Stomach (tissue), 9 donors: Measurements from ENCODE around the gene CAAP1. TPM values are rescaled to one million over a fixed set of nuclear protein-coding genes. Genes with fewer than 3 reads are reported as not detected.

Source experiments
- DNase-seq, 2 donors: peaks; one replicate each; pipeline versions ENCODE4 v3.0.0 to v3.0.0-alpha.2; 2013 to 2019
- H3K27ac ChIP-seq, 5 donors: fragments of 200-600 bp in 4 of 5; sonication (generic) in 4 of 5; one replicate each; pipeline ENCODE4 v1.5.1; 2013 to 2019; ENCODE audit warnings: mild to moderate bottlenecking in 1 of 5, moderate library complexity in 1 of 5
- H3K27me3 ChIP-seq, 3 donors: fragments of 200-600 bp; sonication (generic); one replicate each; pipeline ENCODE4 v1.5.1; 2017 to 2019; ENCODE audit warnings: mixed run types in 1 of 3
- H3K36me3 ChIP-seq, 4 donors: fragments of 200-600 bp; sonication (generic); 1 replicate in 3 of 4; 2 replicates in 1 of 4; pipeline ENCODE4 v1.5.1; 2016 to 2019
- H3K4me1 ChIP-seq, 4 donors: fragments of 200-600 bp; sonication (generic); one replicate each; pipeline ENCODE4 v1.5.1; 2016 to 2019
- H3K4me3 ChIP-seq, 4 donors: fragments of 200-600 bp; sonication (generic) in 3 of 4; one replicate each; pipeline ENCODE4 v1.5.1; 2016 to 2019; ENCODE audit warnings: mild to moderate bottlenecking in 1 of 4
- H3K9me3 ChIP-seq, 4 donors: fragments of 200-600 bp; sonication (generic); one replicate each; pipeline ENCODE4 v1.5.1; 2016 to 2019
- EP300 ChIP-seq: sonication (generic); formaldehyde crosslinking; IDR thresholded peaks from one replicate; pipeline ENCODE4 v1.6.1; 2017; ENCODE audit warnings: antibody characterized with exemption
- POLR2A ChIP-seq, 4 donors: fragments of 450-650 bp; IDR thresholded peaks; one replicate each; pipeline ENCODE4 v1.6.1; 2016; ENCODE audit warnings: antibody characterized with exemption in 4 of 4, control low read depth in 2 of 4, mild to moderate bottlenecking in 1 of 4, moderate library complexity in 1 of 4
- POLR2AphosphoS5 ChIP-seq, 3 donors: sonication (generic); formaldehyde crosslinking; IDR thresholded peaks; one replicate each; pipeline ENCODE4 v1.6.1; 2016; ENCODE audit warnings: antibody characterized with exemption in 3 of 3
- WGBS, 5 donors: extraction: QIAGEN DNeasy Blood & Tissue Kit in 3 of 5; methylation state at CpG; one replicate each; pipeline versions ENCODE4 v1.1.5 to v1.1.7; 2013 to 2018; 5-methylcytosine and 5-hydroxymethylcytosine counted together
- intact Hi-C: fragments of 100-400 bp; cut with DNase I; formaldehyde crosslinking; loops from one replicate; pipeline ENCODE4 v1.15.1; 2023; ENCODE audit warnings: low total_unique reads
- polyA plus RNA-seq, 3 donors: library from polyadenylated mRNA; stranded (reverse); fragments of 200-250 nt; gene quantifications; one replicate each; pipeline ENCODE4 v1.2.3, GENCODE V29; 2013
- total RNA-seq, 5 donors: library from RNA; depleted of rRNA; stranded (reverse); fragments of >200 nt; gene quantifications; one replicate each; pipeline versions ENCODE4 v1.1.0 to v1.2.3, GENCODE V29; 2014 to 2016
- TF ChIP-seq, protein P1 (sequence below), 7 experiments: fragments of 450-650 bp in 4 of 7; fragments of 200-600 bp in 3 of 7; sonication (generic) in 3 of 7; IDR thresholded peaks; one replicate each; pipeline ENCODE4 v1.5.1; 2016 to 2019; ENCODE audit warnings: antibody characterized with exemption in 7 of 7, control low read depth in 2 of 7, mild to moderate bottlenecking in 1 of 7
- donor health status: healthy with polysubstance abuse.
- donor health status: Bipolar disorder and iron deficiency.
- donor health status: healthy.

Gene CAAP1
- total and polyA plus RNA-seq, 8 donors: 8.7 to 58.9 (median 20.6) TPM

DNA sequence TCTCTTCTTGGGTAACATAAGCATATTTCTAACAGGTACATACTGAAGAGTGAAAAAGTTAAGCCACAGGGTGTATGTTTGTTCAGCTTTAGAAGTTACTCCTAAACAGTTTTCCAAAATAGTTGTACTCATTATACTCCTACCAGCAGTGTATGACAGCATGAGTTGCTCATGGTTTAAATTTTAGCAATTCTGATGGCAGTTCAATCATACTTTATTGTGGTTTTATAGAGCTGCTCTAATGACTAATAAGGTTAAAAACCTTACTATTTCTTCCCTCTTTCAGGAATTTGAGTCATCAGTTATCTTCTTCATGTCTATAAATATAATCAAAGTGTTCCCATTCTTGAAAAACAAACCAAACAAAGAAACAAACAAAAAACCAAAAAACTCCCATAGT is 81.5 kb downstream of the CAAP1 start:
- intact Hi-C loops: no loop called here
- DNase-seq: no peak
- TF ChIP-seq, protein P1, sequence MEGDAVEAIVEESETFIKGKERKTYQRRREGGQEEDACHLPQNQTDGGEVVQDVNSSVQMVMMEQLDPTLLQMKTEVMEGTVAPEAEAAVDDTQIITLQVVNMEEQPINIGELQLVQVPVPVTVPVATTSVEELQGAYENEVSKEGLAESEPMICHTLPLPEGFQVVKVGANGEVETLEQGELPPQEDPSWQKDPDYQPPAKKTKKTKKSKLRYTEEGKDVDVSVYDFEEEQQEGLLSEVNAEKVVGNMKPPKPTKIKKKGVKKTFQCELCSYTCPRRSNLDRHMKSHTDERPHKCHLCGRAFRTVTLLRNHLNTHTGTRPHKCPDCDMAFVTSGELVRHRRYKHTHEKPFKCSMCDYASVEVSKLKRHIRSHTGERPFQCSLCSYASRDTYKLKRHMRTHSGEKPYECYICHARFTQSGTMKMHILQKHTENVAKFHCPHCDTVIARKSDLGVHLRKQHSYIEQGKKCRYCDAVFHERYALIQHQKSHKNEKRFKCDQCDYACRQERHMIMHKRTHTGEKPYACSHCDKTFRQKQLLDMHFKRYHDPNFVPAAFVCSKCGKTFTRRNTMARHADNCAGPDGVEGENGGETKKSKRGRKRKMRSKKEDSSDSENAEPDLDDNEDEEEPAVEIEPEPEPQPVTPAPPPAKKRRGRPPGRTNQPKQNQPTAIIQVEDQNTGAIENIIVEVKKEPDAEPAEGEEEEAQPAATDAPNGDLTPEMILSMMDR (IDR thresholded peaks at IDR 0.05): no peak
- no peak for TF ChIP-seq POLR2AphosphoS5 (IDR thresholded peaks at IDR 0.05)
- no peak for TF ChIP-seq POLR2A (IDR thresholded peaks at IDR 0.05)
- no peak for TF ChIP-seq EP300
- Histone ChIP-seq H3K36me3 (no peaks in the 10 kb centered on the region), H3K27me3 (no peaks in the 10 kb centered on the region), H3K4me1 (no peaks in the 10 kb centered on the region), H3K9me3 (no peaks in the 10 kb centered on the region), H3K27ac (no peak overlapping the region), H3K4me3 (no peak overlapping the region)

- 70 to 85% (median 83%) methylated on average over 1 of the region's 1 CpG for WGBS, 5 donors
- no peaks in the 10 kb centered on the region for H3K9me3 ChIP-seq
- H3K36me3 ChIP-seq: no peaks in the 10 kb centered on the region
- H3K27me3 ChIP-seq: no peaks in the 10 kb centered on the region
- no peaks in the 10 kb centered on the region for H3K4me1 ChIP-seq
- intact Hi-C loops: no loop called here
- no peak for DNase-seq
- no peak overlapping the region for H3K27ac ChIP-seq
- TF ChIP-seq POLR2AphosphoS5 (IDR thresholded peaks at IDR 0.05) (no peak), EP300 (no peak), POLR2A (IDR thresholded peaks at IDR 0.05) (no peak)
- TF ChIP-seq, protein P1 (IDR thresholded peaks at IDR 0.05): no peak
- H3K4me3 ChIP-seq: no peak overlapping the region
Measured at GRCh38 chr9:26809795-26810194, 82.8 kb downstream of the CAAP1 start.

DNA sequence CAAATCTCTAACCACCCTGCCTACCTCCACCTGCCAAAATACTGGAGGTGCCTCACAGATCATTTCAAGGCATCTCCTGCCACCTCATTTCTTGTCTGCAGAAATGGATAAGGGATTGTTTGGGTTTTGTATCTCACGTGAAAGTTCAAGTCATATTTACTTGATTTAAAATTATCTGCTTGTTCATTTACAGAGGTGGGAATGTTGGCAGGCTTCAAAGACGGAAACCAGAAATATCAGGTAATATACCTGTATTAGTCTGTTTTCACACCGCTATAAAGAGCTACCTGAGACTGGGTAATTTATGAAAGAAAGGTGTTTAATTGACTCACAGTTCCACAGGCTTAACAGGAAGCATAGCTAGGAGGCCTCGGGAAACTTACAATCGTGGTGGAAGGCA is 85.4 kb downstream of the CAAP1 start:
- Histone ChIP-seq H3K9me3 (no peaks in the 10 kb centered on the region), H3K27me3 (no peaks in the 10 kb centered on the region), H3K27ac (no peak overlapping the region), H3K4me1 (no peaks in the 10 kb centered on the region), H3K4me3 (no peak overlapping the region), H3K36me3 (no peaks in the 10 kb centered on the region)
- TF ChIP-seq EP300 (no peak), POLR2AphosphoS5 (IDR thresholded peaks at IDR 0.05) (no peak), POLR2A (IDR thresholded peaks at IDR 0.05) (no peak)
- TF ChIP-seq, protein P1 (IDR thresholded peaks at IDR 0.05): no peak
- intact Hi-C loops: no loop called here
- 29 to 59% (median 49%) methylated on average over 5 of the region's 5 CpGs for WGBS, 5 donors
- no peak for DNase-seq

DNA sequence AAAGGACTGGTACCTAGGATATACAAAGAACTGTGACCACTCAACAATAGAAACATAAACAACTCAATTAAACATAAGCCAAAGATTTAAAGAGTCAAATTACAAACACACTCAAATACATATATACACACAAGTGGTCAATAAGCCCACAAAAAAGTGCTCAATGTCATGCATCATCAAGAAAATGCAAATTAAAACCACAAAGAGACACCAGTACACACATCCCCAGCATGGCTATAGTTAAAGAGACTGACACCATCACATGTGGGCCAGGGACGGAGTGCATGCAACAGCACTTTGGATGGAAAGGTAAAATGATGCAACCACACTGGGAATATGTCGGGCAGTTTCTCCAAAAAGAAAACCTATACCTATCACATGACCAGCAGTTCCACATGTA is 89.7 kb downstream of the CAAP1 start:
- Histone ChIP-seq H3K9me3 (no peaks in the 10 kb centered on the region), H3K27ac (no peak overlapping the region), H3K27me3 (no peaks in the 10 kb centered on the region), H3K4me3 (no peak overlapping the region), H3K4me1 (no peaks in the 10 kb centered on the region), H3K36me3 (no peaks in the 10 kb centered on the region)
- no peak for TF ChIP-seq POLR2A (IDR thresholded peaks at IDR 0.05)
- no peak for TF ChIP-seq EP300
- TF ChIP-seq, protein P1 (IDR thresholded peaks at IDR 0.05): no peak
- 82 to 97% (median 93%) methylated on average over 2 of the region's 2 CpGs for WGBS, 5 donors
- no peak for DNase-seq
- intact Hi-C loops: no loop called here
